Activated CD4-positive, alpha-beta T cell treated with anti-CD3 and anti-CD28 coated beads for 4 hours (primary cell): ENCODE data around the gene RUFY3.
"Not testable (repeated sequence)": the region's sequence is repeated elsewhere in the genome, so short reads cannot be mapped to it uniquely, and the experiment has no call there.

ENCODE experiments used
- DNase-seq, 2 donors: peaks; one replicate each; pipeline ENCODE4 v3.0.0-alpha.2; 2020

Gene RUFY3

DNA sequence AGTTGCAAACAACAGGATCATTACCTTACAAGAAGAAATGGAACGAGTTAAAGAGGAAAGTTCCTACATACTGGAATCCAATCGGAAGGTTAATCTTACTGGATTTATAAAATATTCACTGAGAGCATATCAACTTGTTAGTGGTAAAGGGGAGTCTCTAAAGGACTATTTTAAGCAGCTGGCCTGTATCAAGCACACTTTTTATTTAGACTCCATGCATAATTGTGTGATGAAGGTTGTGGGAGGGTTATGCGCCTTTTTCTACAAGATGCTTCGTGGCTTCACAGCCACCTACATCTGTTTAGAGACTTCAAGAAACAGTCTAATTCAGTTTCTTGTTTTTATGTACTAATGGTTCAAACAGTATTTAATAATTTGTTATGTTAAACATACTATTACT lies 61.3 kb downstream of the RUFY3 start:
- DNase-seq = no peak

DNA sequence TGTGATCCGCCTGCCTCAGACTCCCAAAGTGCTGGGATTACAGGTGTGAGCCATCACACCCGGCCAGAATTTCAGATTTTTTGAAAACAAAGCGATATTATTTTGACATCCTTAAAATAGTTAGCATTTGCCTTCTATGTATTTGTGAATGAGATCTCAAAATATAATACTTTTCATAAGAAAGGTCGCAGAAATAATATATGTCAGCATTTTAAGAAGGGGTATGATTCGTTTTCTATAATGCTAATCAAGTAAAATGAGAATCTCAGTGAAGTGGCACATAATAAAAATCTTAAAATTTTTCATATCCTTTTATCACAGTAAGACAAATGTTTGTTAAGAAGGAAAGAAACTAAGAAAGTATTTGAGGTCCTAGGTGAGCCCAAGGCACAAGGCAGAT lies 65.7 kb downstream of the RUFY3 start:
- no peak for DNase-seq

DNA sequence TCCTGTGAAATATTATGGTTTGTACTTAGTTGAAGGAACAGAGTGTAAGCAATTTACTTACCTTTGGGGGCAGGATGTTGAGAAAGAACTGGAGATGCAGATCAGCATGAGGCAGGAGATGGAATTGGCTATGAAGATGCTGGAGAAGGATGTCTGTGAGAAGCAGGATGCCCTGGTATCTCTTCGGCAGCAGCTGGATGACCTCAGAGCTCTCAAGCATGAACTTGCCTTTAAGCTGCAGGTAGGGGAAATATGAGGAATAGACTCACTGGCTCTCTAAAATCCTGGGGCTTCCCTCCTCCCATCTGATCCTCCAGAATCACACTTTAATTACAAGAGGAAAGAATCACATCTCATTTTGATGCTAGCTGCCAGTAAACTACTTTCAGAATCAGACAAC lies 67.0 kb downstream of the RUFY3 start:
- no peak for DNase-seq

DNA sequence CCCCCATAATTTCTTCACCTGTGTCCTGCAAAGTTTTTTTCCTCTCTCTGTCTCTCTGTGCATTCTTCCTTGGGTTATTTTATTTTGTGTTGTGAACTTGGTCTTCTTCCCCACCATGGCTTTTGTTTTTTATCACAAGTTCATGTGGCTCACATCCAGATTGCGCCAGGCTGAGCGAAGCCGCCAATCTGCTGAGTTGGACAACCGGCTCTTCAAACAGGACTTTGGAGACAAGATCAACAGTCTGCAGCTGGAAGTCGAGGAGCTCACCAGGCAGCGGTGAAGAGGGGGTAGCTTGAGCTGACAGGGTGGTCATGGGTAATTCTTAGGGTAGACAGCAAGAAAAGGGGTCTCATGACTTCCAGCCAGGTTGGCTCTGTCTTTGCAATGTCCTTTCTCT lies 71.9 kb downstream of the RUFY3 start:
- no peak for DNase-seq

DNA sequence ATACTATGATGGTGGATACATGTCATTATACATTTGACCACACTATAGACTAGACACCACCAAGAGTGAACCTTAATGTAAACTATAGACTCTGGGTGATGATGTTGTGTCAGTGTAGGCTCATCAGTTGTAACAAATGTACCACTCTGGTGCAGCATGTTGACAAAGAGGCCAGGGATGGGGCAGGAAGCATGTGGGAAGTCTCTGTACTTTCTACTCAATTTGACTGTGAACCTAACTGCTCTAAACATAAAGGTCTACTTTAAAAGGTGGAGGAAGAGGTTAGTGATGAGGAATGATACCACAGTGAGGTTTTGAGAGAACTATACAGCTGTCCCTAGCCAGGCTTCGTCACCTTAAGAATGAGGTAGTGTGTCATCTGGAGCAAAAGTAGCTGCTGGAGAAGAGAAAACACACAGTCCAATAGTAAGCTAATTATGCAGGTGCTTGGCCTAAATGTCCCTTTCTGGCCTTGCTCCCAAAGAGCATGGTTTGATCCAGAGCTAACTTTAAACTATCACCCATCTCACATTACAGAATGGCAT lies 79.6 kb downstream of the RUFY3 start:
- DNase-seq = no peak

GRCh38 chr4:70802928-70803580 lies 81.3 kb downstream of the RUFY3 start:
- DNase-seq = no peak

DNA sequence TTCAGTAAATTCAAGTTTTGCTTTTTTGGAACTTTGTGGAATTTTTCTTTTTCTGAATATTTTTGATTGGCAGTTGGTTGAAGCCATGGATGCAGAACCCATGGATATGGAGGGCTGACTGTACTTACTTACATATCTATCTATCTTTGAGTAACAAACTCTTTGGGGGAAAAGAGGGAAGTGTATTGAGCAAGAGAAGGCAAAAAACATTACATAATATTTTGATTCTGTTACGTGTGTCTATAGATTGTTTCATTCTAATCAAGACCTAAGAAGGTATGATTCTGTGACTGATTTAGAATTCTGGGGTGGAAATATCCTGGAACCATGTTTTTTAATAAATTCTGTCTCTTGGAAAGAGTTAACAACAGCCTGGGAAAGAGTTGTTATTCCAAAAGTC lies 86.4 kb downstream of the RUFY3 start:
- no peak for DNase-seq

DNA sequence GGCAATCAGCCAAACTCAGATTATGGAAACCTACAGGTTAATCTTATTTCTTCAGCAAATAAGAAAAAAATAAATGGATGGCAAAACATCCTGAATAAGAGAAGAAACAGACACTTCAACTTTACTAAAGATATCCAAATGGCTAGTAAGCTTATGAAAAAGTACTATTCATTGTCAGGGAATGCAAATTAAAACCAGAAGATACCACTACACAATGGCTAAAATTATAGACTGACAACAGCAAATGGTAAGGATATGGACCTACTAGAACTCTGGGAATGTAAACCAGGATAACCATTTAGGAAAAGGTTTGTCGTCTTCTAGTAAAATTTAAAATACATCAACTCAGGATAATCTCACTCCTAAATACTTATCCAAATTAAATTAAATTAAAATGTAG lies 93.6 kb downstream of the RUFY3 start:
- DNase-seq = no peak

GRCh38 chr4:70816894-70817293 lies 95.1 kb downstream of the RUFY3 start:
- DNase-seq = no peak

DNA sequence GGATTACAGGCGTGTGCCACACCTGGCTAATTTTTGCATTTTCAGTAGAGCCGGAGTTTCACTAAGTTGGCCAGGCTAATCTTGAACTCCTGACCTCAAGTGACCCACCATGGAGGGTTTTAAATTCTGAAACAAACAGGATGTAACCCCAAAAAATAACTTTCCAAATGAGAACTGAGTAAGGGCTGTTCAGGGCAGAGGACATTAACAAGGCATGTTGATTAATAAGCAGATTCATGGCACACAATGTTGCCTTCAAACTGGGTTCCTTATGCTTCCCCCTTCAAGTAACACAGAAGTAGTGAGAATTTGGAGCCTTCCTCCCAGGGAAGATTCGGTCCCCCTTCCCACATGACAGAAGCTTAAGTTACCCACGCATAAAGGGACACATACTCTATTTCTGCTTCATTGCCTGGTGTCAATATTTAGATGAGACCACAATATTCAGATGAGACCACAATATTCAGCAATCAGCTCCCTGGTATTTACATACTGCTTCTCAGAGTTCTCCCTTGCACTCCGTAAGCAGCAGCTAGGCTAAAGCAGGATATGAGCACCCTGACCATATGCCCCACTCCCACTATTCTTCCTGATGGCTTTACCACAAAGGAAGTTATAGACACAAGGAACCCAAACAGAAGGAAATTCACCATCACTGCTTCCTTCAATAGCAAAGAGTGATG lies 96.5 kb downstream of the RUFY3 start:
- no peak for DNase-seq

DNA sequence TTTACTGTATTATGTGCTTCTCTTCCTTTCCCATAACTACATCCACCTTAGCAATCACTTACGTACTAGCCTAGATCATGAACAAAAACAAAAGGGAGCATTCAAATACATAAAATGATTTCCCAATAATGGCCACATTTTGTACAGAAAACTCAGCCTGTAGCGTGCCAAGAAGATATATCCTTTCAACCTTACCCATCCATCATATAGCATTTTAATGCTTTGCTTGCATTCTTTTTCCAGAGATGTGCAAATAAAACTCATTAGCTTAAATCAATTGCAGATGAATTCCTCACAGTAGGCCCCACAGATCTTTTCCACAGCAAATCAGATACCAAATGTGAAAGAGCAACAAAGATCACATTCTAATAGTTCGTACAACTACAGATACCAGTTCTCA lies 97.2 kb downstream of the RUFY3 start:
- DNase-seq = no peak

GRCh38 chr4:70829015-70829414 lies 107.3 kb downstream of the RUFY3 start:
- DNase-seq = no peak

GRCh38 chr4:70829492-70829891 lies 107.7 kb downstream of the RUFY3 start:
- DNase-seq = no peak

- no peak for DNase-seq
Observed at GRCh38 chr4:70830054-70830453, 108.3 kb downstream of the RUFY3 start.

DNA sequence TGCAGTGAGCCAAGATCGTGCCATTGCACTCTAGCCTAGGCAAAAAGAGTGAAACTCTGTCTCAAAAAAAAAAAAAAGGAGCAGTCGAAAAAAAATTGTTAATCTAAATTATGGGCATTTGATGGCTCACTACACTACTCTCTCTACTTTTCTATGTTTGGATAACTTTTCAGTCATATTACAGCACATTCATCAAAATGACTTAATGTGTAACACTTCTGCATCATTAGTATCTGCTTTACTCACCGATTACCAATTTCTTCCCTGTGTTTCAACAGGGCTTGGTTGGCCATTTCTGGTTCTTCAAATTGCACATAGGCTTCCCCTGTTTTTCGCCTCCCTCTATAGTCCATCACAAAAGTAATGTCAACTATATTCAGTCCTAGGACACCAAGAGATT lies 109.5 kb downstream of the RUFY3 start:
- no peak for DNase-seq

GRCh38 chr4:70833675-70834074 lies 111.9 kb downstream of the RUFY3 start:
- DNase-seq = no peak

DNA sequence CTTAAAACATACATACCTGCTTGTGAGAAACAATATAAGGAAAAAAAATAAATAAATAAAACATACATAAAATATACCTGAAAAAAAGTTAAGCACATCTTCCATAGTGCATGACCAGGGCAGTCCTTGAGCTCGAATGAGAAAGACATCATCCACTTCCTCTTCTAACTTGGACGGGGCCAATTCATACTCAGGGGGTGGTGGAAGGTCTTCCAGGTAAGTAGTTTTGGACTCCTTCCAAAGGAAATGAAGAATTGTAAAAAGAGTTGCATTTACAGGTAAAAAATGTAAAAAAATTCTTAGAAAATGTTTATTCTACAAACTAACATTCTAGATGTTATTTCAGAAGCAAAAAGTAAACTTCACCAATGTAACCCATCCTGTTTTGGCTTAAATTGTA lies 114.3 kb downstream of the RUFY3 start:
- no peak for DNase-seq

- no peak for DNase-seq
Observed at GRCh38 chr4:70838204-70838603, 116.4 kb downstream of the RUFY3 start.

- DNase-seq = peak; percentile 61 to 69
Observed at GRCh38 chr4:70838666-70839588, 117.2 kb downstream of the RUFY3 start.

GRCh38 chr4:70839589-70840093 lies 117.9 kb downstream of the RUFY3 start, which contains the start of gene GRSF1:
GRSF1 (minus strand) TSS chr4:70839890; CDS start chr4:70839827, 63 bp downstream.
- DNase-seq = peak; percentile 92 to 95

DNA sequence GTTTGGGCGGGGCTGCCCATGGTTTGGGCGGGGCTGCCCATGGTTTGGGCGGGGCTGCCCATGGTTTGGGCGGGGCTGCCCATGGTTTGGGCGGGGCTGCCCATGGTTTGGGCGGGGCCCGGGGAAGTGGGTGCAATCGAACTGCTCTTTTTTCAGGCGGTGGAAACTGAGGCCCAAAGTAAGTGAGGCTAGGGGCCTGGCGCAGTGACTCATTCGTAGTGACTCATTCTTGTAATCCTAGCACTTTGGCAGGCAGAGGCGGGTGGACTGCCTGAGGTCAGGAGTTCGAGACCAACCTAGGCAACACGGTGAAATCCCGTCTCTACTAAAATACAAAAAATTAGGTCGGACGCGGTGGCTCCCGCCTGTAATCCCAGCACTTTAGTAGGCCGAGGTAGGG lies 118.4 kb downstream of the RUFY3 start:
- DNase-seq = peak; percentile 64 to 66

- DNase-seq = not testable (repeated sequence)
Observed at GRCh38 chr4:70840631-70841030, 118.9 kb downstream of the RUFY3 start.

DNA sequence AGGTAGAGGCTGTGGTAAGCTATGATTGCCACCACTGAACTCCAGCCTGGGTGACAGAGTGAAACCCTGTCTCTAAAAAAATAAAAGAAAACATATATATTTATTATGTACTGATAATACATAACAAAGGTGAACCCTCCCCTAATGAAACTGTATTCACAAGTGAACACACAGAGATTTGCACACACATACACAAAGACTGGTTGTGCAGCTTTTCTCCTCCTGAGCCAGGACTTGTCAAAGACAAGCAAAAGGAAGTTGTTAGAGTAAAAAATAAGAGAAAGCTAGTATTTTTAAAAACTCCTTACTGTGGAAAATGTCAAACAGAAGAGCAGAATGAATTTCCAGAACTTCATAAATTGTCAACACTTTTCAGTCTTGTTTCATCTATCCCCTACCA lies 119.4 kb downstream of the RUFY3 start:
- DNase-seq = no peak
